Fibroblast of pulmonary artery (primary cell): ENCODE results near the gene COL5A1.
"Not testable (repeated sequence)": the region's sequence is repeated elsewhere in the genome, so short reads cannot be mapped to it uniquely, and the experiment has no call there.

Experiments
- DNase-seq: peaks from one replicate; pipeline ENCODE4 v3.0.0-alpha.2; 2010; ENCODE audit warnings: low read depth
- H3K4me3 ChIP-seq: replicated peaks from 2 replicates; pipeline ENCODE4 v1.5.1; 2011; ENCODE audit warnings: low read depth, mild to moderate bottlenecking, control low read depth, low read length, moderate library complexity
- TF ChIP-seq, protein P1 (sequence below): IDR thresholded peaks from 2 replicates; pipeline ENCODE4 v1.5.1; 2011; ENCODE audit warnings: mild to moderate bottlenecking, control low read depth, low read length, inconsistent platforms; ENCODE audit errors: missing control alignments

The COL5A1 gene

DNA sequence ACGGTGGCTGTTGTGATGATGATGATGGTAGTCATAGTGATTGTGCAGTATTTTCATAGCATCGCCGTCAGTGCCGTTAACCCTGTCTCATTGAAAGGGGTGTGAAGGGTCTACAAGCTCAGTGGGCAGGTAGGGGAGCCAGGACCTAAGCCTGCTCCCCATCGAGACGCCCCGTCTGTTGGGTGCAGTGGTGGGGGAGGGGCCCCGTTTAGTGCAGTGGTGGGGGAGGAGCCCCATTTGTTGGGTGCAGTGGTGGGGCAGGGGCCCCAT, 68.6 kb downstream of the COL5A1 start:
- DNase-seq: no peak
- TF ChIP-seq, protein P1, sequence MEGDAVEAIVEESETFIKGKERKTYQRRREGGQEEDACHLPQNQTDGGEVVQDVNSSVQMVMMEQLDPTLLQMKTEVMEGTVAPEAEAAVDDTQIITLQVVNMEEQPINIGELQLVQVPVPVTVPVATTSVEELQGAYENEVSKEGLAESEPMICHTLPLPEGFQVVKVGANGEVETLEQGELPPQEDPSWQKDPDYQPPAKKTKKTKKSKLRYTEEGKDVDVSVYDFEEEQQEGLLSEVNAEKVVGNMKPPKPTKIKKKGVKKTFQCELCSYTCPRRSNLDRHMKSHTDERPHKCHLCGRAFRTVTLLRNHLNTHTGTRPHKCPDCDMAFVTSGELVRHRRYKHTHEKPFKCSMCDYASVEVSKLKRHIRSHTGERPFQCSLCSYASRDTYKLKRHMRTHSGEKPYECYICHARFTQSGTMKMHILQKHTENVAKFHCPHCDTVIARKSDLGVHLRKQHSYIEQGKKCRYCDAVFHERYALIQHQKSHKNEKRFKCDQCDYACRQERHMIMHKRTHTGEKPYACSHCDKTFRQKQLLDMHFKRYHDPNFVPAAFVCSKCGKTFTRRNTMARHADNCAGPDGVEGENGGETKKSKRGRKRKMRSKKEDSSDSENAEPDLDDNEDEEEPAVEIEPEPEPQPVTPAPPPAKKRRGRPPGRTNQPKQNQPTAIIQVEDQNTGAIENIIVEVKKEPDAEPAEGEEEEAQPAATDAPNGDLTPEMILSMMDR: no peak
- H3K4me3 ChIP-seq: no peak overlapping the region

DNA sequence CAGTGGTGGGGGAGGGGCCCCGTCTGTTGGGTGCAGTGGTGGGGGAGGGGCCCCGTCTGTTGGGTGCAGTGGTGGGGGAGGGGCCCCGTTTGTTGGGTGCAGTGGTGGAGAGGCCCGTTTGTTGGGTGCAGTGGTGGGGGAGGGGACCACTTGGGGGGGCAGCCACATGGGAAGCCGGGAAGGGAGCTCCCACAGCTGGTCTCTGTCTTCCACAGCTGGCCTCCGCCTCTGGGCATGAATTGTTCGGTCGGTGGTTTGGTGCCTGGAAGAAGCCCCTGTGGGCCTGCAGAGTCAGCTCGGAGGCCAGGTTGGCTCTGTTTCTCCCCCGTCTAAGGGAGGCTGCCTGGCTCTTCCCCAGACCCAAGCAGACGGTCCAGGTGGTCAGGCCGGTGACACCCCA, 69.3 kb downstream of the COL5A1 start:
- TF ChIP-seq, protein P1: no peak
- DNase-seq: no peak
- no peak overlapping the region for H3K4me3 ChIP-seq

DNA sequence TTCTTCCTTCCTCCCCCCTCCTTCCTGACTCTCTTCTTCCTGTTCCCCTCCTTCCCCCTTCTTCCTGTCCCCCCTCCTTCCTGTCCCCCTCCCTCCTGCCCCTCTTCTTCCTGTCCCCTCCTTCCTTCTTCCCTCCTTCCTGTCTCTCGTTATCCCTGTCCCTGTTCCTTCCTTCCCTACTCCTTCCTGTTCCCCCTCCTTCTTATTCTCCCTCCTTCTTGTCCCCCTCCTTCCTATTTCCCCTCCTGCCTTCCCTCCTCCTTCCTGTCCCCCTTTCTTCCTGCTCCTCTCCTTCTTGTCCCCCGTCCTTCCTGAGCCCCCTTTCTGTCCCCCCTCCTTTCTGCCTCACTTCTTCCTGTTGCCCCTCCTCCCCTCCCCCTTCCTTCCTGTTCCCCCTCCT, 70.6 kb downstream of the COL5A1 start:
- no peak for DNase-seq
- no peak overlapping the region for H3K4me3 ChIP-seq
- TF ChIP-seq, protein P1: no peak

DNA sequence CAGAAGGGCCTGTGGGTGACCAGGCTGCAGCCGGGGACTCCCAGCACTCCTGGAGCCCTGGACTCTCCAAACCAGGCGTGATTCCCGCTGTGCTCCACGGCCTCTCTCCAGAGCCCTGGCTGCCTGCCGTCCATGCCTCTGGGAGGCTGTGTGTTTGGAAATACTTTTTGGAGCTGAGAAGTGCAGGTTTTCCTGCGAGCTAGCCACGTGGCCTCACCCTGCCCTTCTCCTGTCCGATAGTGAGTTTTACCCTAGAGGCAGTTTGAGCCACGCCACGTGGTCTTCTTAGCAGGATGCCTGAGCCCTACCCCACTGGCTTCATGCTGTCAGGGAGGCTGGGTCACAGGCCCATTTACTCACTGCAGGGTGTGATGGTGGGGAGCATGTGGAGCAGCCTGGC, 71.3 kb downstream of the COL5A1 start:
- TF ChIP-seq, protein P1: no peak
- DNase-seq: no peak
- H3K4me3 ChIP-seq: no peak overlapping the region

DNA sequence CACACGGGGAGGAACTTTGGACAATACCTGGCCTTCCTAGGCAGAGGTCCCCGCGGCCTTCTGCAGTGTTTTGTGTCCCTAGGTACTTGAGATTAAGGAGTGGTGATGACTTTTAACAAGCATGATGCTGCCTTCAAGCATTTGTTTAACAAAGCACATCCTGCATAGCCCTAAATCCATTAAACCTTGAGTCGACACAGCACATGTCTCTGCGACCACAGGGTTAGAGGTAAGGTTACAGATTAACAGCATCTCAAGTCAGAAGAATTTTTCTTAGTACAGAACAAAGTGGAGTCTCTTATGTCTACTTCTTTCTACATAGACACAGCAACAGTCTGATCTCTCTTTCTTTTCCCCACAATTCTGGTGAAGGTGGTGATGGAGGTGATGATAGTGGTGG, 73.9 kb downstream of the COL5A1 start:
- DNase-seq, H3K4me3 ChIP-seq: not testable (repeated sequence)

DNA sequence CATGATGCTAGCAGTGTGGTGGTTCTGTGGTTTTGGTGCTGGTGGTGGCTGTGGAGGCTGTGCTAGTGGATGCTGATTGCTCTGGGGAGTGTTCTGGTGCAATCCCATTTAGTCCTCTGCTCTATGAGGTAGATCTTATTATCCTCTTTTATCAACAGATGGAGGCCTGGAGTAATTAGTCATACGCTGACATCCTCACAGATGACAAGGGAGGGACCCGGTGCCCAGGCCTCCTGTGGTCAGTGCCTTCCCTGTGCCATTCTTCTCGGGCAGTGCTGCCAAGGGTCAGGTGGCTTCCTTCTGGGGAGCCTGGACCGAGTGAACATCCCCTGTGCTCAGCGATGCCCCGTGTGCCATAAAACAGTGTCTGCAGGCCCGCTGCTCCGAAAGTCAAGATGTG, 74.5 kb downstream of the COL5A1 start:
- H3K4me3 ChIP-seq: no peak overlapping the region
- no peak for DNase-seq
- TF ChIP-seq, protein P1: no peak

DNA sequence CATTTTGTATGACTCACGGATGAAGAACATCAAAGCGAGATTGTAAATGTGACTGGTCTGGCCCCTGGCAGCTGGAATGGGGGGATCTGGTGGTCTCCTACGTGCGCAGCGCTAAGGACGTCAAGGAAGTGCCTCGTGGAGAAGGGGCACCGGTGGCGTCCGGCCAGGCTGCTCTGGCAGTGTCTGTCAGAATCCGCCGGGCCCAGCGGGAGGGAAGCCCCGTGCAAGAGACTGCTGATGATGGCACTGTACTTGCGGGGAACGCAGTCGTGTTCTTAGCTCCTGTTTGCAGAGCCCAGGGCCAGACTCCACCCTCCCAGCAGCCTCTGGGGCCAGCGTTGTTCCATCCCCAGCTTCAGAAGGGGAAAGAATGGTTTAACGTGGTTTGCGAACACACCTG, 75.5 kb downstream of the COL5A1 start:
- DNase-seq: no peak
- no peak overlapping the region for H3K4me3 ChIP-seq
- TF ChIP-seq, protein P1: no peak

DNA sequence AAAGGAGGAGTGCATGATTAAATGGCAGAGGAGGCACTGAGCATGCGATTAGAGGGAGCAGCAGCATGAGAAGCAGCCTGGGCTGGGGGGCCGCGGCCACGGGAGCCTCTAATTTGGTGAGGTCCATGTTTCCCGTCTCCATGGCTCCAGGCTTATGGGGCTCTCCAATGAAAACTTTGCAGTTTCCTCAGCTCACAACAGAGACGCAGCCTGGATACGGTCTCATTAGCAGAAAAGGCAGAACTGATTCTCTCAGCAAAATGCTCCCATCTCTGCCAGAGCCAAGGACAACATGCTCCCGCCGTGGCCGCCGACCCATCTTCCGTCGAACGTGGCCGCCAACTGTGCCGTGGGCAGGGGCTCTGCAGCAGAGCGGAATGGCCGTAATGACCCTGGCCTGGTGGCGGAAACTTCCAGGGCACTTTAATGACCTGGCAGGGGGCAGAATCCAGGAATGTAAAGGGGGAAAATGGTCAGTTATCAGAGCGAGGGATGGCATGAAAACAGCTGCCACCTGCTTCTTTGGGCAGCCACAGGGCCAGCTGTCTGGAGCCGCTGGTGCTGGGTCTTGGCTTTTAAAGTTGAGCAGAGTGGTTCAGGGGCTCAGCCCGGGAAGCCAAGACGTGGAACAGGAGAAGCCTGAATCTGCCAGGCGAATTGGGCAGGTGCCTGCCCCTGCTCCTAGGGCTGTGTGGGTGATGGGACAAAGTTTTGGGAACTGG, 76.5 kb downstream of the COL5A1 start:
- H3K4me3 ChIP-seq: no peak overlapping the region
- TF ChIP-seq, protein P1: no peak
- no peak for DNase-seq
